HEK293T (cell line): ENCODE measurements around the gene NR4A1.

Source experiments
- CTBP1 ChIP-seq: fragments of 450-650 bp; IDR thresholded peaks from 2 replicates; pipeline ENCODE4 v1.6.1; 2016; ENCODE audit warnings: borderline replicate concordance
- FOXM1 ChIP-seq: fragments of 450-650 bp; IDR thresholded peaks from 2 replicates; pipeline ENCODE4 v1.6.1; 2017; ENCODE audit warnings: mild to moderate bottlenecking, borderline replicate concordance
- L3MBTL2 ChIP-seq: fragments of 450-650 bp; conservative IDR thresholded peaks from 2 replicates; pipeline ENCODE4 v1.6.1; 2016; ENCODE audit warnings: mild to moderate bottlenecking
- SP1 ChIP-seq: fragments of 450-650 bp; IDR thresholded peaks from 2 replicates; pipeline ENCODE4 v1.6.1; 2017
- TARDBP ChIP-seq: fragments of 450-650 bp; IDR thresholded peaks from 2 replicates; pipeline ENCODE4 v1.6.1; 2016
- ZNF384 ChIP-seq: fragments of 450-650 bp; IDR thresholded peaks from 2 replicates; pipeline ENCODE4 v1.6.1; 2016

DNA sequence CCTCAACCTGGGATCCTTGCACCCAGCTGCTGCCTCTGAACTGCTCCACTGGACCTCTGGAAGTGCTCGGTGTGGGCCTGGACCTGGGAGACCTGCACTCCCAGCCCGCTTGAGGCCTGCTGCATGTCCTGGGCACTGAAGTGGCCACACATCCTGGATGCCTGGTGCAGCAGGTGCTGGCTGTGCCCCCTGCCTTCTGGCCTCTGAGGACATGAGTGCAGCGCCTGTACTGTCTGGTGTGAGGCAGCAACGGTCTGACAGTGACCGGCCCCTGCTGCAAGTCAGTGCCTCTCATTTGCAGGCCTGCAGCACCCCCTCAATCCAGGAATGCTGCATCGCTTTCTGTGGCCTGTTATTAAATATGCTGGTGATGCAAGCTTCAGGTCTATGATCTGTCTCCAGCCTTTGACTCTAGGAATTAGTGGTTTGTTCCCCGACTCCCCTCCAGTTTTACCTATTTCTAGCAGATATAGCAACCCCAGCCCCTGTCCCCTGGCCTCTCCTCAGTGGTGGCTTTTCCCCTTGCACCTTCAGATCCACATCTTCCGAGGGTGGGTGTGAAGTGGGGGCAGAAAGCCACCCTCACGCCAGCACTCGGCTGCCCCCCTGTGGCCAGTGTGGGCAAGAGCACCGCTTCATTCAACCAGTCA lies 31.9 kb downstream of the NR4A1 start:
- no peak for TF ChIP-seq L3MBTL2
- no peak for TF ChIP-seq CTBP1
- TF ChIP-seq TARDBP: no peak
- no peak for TF ChIP-seq ZNF384
- no peak; the same call in 1 of the 2 replicates for TF ChIP-seq FOXM1
- TF ChIP-seq SP1: no peak
